Calu3 (cell line): Measurements from ENCODE around the gene MRPL28. TPM values are rescaled to one million over a fixed set of nuclear protein-coding genes. Genes with fewer than 3 reads are reported as not detected.

Experiments
- BruUV-seq: library from RNA; stranded (reverse); fragments of 400-500 nt; replicated peaks from 2 replicates; lab custom pipeline; 2021; lab: Mats Ljungman, UMichigan
- CTCF ChIA-PET: fragments of 300-600 bp; sonication (Branson Sonifier 250); formaldehyde crosslinking; loops from one replicate; lab custom pipeline; 2022; ENCODE audit warnings: antibody characterized with exemption; lab: Charles Lee
- DNase-seq: peaks from one replicate; pipeline ENCODE4 v3.0.0; 2022
- H3K27ac Mint-ChIP-seq: one replicate; pipeline ENCODE4 v1.8.0; 2022; ENCODE audit warnings: mixed read lengths; ENCODE audit not compliant: unreplicated experiment
- H3K27me3 Mint-ChIP-seq: one replicate; pipeline ENCODE4 v1.8.0; 2022; ENCODE audit warnings: mixed read lengths; ENCODE audit not compliant: unreplicated experiment
- H3K36me3 Mint-ChIP-seq: one replicate; pipeline ENCODE4 v1.8.0; 2022; ENCODE audit warnings: mild to moderate bottlenecking, moderate library complexity, mixed read lengths; ENCODE audit not compliant: insufficient read depth, unreplicated experiment
- H3K4me1 Mint-ChIP-seq: one replicate; pipeline ENCODE4 v1.8.0; 2022; ENCODE audit warnings: mild to moderate bottlenecking, low read depth, mixed read lengths; ENCODE audit not compliant: unreplicated experiment
- H3K4me3 Mint-ChIP-seq: one replicate; pipeline ENCODE4 v1.8.0; 2022; ENCODE audit warnings: mild to moderate bottlenecking, low read depth, moderate library complexity, mixed read lengths; ENCODE audit not compliant: unreplicated experiment
- H3K9me3 Mint-ChIP-seq: one replicate; pipeline ENCODE4 v1.8.0; 2022; ENCODE audit warnings: low read depth, mixed read lengths; ENCODE audit not compliant: unreplicated experiment
- CTCF ChIP-seq: fragments of 200-600 bp; IDR thresholded peaks from one replicate; pipeline ENCODE4 v1.8.0; 2022; ENCODE audit warnings: antibody characterized with exemption; ENCODE audit not compliant: unreplicated experiment
- intact Hi-C: fragments of 100-400 bp; cut with micrococcal nuclease; formaldehyde crosslinking; loops from one replicate; pipeline ENCODE4 v1.10.0; 2022; ENCODE audit not compliant: unreplicated experiment
- total RNA-seq: library from RNA; stranded (reverse); gene quantifications from 2 replicates; pipeline ENCODE4 v1.2.3, GENCODE V29; 2022

MRPL28 gene
- total RNA-seq, 1 experiment from 2014 or later, result 115 TPM

DNA sequence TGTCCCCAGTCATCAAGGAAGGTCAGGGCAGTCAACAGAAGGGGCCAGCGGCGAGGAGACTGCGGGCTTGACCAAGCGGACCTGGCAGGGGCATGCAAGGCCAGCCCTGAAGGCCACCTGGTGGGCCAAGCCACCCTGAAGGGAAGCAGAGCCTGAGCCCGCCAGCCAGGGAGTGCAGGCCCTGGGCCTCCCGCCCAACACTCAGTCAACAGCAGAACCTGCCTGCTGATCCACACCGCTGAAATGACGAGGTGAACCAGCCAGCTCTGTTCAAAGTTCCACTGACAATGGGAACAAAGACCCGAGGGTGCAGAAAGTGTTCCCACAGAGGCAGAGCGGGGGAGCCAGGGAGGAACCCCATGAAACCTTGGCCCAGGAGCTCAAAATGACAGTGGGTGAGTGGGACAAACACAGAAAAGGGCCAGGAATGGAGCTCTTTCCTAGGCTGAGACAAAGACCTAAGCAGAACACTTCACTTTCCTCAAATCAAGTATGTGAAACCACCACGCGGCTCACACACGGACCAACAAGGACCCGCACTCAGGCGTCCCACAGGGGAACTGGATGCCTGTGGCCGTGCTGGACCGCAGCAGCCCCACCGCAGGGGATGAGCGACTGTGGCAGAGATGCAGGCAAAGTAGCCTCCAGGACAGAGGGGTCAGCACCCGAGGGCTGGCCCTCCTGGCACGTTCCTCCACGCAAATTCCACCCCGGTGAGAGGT is 29.8 kb downstream of the MRPL28 start:
- Mint-ChIP-seq H3K9me3 (peaks cover 2% of the 10 kb centered on the region), H3K27ac (peak overlapping the region; percentile 21), H3K4me3 (no peak overlapping the region), H3K27me3 (no peaks in the 10 kb centered on the region), H3K4me1 (peaks cover 12% of the 10 kb centered on the region), H3K36me3 (peaks cover 50% of the 10 kb centered on the region)
- CTCF ChIA-PET, result no interaction called here
- no peak for TF ChIP-seq CTCF
- intact Hi-C loops, result no loop called here
- no TSS peak for BruUV-seq
- no peak for DNase-seq

- Mint-ChIP-seq H3K4me3 (no peak overlapping the region), H3K4me1 (peaks cover 21% of the 10 kb centered on the region), H3K27me3 (no peaks in the 10 kb centered on the region), H3K36me3 (peaks cover 44% of the 10 kb centered on the region), H3K9me3 (peaks cover 3% of the 10 kb centered on the region), H3K27ac (peak overlapping the region; percentile 21)
- CTCF ChIA-PET, result interaction anchor here (0.6 to 1.3 kb wide), 2 partner anchors 13 to 16 kb away, joined by 3 to 6 read pairs; partner anchors contain the start of gene AXIN1
- intact Hi-C loops, result no loop called here
- TF ChIP-seq CTCF, result no peak
- no peak for DNase-seq
- no TSS peak for BruUV-seq
These were observed 30.7 kb downstream of the MRPL28 start for GRCh38 chr16:339680-340079.

GRCh38 chr16:337975-338575 is 32.3 kb downstream of the MRPL28 start:
- intact Hi-C loops, result no loop called here
- H3K27ac Mint-ChIP-seq, result no peak overlapping the region
- TF ChIP-seq CTCF, result no peak
- no peak overlapping the region for H3K4me3 Mint-ChIP-seq
- H3K9me3 Mint-ChIP-seq, result peaks cover 3% of the 10 kb centered on the region
- CTCF ChIA-PET, result interaction anchor here (1.2 kb wide), 1 partner anchor 15 kb away, joined by 8 read pairs; the partner anchor contains the start of gene AXIN1
- no peaks in the 10 kb centered on the region for H3K27me3 Mint-ChIP-seq
- BruUV-seq, result no TSS peak
- no peak for DNase-seq
- H3K36me3 Mint-ChIP-seq, result peaks cover 29% of the 10 kb centered on the region
- peaks cover 34% of the 10 kb centered on the region for H3K4me1 Mint-ChIP-seq

DNA sequence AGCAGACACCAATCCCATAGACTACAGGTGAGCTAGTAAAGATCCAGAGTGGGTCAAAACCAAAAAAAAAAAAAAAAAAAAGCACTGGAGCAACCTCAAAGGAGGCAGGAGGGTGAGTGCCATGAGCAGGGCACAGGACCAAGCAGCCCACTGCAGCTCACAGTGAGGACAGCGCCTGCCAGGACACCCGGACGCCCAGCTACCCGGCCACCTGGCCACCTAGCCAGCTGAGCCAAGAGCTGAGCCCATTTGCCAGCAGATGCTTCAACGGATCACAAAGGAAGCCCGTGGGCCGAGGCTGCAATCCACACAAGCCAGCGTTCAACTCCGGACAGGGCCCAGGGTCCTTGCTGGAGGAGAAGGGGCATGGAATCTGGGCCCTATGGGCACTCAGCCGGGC is 32.9 kb downstream of the MRPL28 start:
- no peak for TF ChIP-seq CTCF
- H3K4me1 Mint-ChIP-seq, result peaks cover 34% of the 10 kb centered on the region
- no peak overlapping the region for H3K4me3 Mint-ChIP-seq
- H3K27me3 Mint-ChIP-seq, result no peaks in the 10 kb centered on the region
- peaks cover 23% of the 10 kb centered on the region for H3K36me3 Mint-ChIP-seq
- intact Hi-C loops, result no loop called here
- no TSS peak for BruUV-seq
- H3K27ac Mint-ChIP-seq, result no peak overlapping the region
- peaks cover 3% of the 10 kb centered on the region for H3K9me3 Mint-ChIP-seq
- no peak for DNase-seq
- CTCF ChIA-PET, result interaction anchor here (0.7 to 1.2 kb wide), 3 partner anchors 15 to 197 kb away, joined by 3 to 8 read pairs (median 5); partner anchors contain the start of gene AXIN1
